ENCODE measurements around the gene MPHOSPH9.

Gene MPHOSPH9

DNA sequence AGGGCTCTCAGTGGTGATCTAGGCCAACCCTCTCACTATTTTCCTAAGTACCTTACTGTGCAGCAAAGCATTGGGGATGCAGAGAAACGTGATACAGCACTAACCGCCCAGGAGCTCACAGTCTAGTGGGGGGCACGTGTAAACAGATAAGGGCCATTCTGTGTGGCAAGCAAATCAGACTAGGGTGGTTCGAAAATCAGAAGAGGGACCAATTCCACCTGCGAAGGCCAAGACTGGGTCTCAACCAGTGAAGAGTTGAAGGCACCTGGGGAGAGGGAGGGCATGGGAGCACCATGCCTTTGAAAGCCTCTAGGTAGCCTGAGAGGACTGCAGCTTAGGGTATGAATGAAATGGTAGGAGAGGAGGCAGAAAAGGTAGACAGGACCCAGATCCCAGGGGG, 84.3 kb downstream of the MPHOSPH9 start:
- DNase-seq = no peak

DNA sequence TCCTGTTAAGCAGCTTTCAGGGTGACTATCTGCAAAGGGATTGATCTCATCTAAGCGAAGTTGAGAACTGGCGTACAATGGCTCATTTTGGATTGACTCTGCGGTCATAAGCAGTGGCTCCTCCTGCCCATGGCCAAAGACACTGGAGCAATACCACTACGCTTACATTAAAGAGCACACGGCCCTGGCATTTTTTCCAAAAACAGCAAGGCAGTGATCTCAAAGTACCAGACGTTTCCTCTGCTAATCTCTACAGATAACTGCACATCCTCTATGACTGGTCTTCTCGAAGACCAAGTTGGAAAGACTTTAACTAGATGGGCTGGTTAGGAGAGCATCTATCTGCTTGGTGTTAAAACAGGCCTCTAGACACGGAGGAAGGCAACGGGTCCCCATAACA, 84.7 kb downstream of the MPHOSPH9 start:
- no peak for DNase-seq

DNA sequence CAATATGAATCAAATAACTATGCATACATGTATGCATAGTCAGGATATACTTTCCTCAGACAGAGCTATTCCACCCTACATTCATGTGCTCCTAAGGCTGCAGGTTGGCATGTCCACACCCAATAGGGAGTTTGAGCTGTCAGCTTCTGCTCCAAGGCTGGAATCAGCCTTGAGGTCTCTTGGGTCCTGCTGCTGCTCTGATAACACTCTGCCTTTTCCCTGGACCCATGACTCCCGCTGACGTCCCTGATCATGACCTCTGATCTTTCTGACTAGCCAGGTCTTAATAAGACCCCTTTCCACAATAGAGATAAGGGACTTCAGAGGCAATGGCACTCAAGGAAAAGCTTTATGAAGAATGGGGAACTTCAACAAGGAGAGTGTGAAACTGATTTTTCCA, 87.7 kb downstream of the MPHOSPH9 start:
- no peak for DNase-seq

DNA sequence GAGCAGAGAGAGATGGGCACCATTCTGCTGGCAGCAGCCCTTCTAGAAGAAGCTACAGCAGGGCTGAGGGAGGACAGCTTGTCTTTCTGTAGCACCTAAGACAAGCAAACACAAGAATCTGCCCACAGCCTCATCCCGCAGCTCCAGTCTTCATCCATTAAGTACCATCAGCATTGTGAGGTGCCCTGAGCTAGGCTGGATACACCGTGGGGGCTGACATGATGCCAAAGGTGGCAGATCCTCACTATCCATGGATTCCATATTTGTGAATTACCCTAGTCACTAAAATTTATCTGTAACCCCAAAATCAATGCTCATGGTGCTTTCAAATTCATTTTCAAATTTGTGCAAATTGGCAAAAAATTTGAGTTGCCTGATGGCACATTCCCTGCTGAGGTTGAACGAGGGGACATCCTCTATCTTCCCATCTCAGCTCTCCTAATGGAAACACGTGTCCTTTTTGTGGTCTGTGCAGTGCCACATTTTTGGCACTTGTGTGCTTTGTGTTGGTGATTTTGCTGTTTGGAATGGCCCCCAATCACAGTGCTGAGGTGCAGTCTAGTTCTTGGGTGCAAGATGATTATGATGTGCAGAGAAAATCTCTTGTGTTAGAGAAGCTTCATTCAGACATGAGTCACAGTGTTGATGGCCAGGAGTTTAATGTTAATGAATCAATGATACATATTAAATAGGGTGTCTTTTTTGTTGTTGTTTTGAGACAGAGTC, 89.0 kb downstream of the MPHOSPH9 start:
- DNase-seq = no peak

DNA sequence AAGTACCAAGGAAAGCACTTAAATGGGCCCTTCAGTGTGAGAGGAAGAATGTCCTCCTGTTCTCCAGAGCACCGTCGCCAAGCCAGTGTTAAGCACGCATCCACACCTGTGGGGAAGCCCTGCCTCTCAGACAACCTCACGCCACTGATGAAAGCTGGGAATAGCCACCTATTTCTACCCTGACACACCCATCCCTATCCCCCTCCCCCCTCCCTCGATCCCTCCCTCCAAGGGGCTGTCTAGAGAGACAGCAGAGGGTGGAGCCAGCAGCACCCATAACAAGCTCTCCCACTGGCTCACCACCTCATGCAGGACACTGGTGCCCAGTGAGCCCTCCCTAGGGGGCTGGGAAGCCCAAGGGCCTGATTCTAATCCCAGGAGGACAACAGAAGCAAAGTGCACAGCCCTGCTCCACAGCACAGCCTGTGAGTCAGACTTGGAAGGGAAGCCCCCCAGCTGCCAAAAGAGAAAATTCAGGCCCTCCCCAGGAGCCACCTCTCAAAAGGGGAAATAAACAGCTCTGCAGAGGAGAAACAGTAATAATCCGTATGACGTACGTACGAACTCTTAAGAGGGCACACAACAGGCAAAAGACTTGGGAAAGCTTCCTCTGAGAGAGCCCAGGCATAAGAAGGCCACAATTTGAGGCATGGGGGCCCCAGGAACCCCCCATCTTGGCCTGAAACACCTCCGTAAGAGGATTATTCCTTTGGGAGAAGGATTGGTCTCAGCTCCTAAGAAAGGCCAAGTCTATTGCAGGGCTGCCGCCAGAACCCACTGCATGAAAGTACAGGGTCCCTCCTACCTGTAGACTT, 89.8 kb downstream of the MPHOSPH9 start:
- DNase-seq = peak; percentile 19

DNA sequence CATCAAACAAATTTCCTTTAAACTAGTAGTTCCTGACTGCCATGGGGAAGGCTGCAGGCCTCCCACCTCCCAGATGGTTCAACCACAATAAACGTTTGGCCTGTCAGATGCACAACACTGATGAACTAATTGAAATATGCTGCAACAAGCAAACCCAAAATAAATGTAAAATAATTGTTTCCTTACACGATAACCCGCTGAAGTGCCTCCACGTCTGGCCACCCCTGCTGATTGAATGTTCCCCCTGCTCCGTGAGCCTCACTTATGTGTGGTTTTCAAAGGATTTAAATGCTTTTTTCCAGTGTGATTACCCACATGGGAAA, 90.5 kb downstream of the MPHOSPH9 start:
- no peak for DNase-seq

DNA sequence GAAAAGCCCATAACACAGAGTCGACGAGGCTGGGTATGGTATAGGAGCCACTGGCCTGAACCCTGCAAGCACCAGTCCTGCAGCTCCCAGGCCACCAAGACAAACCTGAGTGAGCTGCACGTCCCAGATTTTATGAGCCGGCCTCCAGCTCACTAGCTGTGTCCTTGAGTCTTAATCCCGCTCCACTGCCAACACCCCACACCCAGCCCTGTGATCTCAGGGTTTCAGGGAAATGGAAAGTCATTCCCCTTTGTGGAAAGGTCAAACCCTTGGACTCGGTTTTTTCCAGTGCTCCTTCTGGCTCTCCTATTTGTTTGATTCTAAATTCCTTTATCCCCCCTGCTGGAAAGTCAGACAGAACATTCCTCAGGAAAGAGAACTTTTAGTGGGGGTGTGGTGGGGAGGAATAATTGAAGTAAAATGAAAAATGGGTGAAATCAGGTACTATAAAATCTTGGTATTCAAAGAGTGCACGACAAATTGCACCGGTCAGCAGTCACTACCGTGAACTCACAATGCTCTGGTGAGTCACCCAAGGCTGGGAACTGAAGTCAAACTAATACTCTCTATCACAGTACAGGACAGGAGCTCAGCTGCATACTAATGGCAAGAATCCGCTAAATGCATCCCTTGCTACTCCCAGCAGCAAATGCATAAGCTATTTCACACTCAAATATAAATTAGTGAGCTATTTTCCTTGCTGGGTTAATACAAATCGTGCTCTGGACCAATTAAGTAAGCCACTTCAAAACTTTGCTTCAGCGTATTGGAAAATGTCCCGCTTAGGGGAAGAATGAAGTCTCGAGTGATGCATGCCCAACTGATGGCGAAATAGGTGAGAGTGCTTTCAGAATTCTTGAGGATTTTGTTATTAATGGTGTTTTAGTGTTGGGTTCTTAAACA, 91.1 kb downstream of the MPHOSPH9 start:
- DNase-seq = peak; percentile 43

DNA sequence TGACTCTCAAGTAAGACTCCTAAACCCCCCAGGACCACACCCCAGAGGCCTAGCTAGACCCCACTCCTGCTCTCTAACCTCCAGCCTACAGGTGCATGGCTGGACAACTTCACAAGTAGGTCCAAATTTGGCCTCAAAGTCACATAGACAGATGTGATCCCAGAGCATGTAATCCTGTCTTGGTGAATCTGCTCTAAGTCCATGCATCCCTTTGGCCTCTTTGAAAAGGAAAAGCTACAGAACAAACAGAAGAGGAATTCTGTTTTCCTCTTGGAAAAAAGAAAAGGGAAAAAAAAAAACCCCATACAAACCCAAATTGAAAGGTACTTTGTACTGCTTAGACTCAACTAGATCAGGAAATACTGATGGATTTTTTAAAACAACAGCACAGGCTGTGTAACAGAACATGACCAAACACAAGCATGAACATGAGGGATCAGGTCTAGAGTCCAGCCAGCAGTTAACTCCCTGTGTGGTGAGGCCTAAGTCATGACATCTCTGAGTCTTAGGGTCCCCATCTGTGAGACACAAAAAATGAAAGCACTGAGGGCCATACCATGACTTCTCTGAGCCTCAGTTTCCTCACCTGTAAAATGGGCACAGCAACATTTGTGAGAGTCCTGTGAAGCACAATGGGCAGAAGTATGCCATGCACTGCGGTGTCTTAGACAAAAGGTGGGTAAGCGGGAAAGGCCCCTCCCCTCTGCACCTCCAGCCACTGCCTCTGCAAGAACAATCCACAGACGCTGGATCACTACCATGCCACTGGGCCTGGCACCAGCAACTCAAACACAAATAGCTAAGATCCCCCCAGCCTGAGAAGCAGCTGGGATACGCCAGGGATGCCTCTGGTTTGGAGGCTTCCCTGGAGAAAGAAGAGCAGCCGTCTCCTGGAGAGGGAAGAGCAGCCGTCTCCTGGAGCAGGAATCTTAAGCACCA, 92.0 kb downstream of the MPHOSPH9 start:
- DNase-seq = no peak

DNA sequence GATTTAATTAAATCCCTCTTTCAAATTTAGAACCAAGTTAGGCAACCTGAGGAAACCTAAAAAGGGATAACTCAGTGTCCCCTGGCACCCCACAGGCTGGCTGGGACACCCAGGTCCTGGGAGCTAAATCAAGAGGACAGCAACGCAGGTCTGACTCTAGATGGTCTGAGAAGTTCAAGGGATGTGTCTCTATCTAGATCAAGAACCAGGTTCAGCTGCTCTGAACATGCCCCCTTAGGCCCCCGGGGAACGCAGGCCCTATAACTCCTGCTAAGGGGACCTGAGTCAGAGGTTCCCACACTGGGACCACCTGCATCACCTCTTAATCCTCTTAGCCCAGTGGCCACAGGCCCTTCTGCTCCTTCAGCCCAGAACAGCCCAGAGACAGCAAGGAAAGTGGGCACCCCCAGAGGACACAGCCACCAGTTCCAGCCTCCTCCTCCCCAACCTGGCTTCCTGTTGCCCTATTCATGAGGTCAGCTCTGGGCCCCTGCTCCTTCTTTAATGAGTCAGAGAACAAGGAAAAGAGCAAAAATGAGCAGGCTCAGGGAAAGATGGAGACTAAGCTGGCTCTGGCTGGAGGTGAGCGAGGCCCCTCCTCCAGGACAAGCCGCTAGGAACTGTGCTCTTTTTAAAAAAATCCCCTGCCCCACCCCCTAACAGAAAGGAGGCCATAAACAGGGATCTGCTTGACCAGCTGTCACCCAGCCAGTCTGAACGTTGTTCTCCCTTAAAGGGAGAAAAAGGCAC, 92.8 kb downstream of the MPHOSPH9 start:
- peak; percentile 43 for DNase-seq

DNA sequence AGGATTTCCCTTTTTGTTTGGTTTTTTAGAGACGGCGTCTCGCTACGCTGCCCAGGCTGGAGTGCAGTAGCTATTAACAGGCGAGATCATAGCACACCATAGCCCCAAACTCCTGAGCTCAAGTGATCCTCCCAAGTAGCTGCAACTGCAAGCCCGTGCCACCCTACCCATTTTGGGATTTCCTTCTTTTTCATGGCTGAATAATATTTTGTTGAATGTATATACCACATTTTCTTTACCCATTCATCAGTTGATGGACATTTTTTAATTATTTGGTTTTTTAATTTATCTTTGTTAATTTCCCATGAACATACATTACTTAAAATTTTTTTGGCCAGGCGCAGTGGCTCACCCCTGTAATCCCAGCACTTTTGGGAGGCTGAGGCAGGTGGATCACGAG, 97.3 kb downstream of the MPHOSPH9 start:
- DNase-seq = no peak

DNA sequence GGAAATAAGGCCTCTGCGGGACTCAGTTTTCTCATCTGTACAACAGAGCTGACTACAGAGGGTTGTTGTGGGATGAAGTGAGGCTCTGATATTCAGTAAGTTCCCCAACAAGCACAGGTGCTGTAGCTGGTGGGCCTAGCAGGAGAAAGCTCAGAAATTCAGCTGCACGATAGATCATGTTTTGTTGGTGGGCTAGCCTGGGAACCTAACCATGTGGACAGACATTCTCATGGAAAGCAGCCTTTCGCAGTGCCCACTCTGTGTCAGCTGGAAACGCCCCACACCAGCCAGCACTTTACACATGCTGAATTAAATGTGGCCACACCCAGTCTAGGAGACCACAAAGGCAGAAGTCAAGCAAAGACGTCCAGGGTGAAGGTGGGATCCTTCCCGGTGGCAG, 98.1 kb downstream of the MPHOSPH9 start:
- DNase-seq = no peak

DNA sequence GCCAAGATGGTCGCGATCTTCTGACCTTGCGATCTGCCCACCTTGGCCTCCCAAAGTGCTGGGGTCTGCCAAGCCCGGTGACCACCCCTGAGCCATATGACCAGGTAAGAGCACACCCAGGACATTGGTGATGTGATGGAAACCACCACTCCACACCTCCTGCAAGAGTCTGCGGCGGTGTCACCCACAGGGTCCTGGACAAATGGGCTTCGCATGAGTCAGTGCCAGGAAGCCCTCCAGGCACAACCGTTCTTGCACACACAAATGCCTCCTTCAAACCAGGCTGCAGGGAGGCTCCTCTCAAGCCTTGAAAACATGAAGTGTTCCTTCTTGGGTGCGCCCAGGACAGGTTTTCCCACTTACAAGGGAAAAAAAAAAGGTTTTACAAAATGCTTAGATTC, 98.7 kb downstream of the MPHOSPH9 start:
- DNase-seq = no peak

DNA sequence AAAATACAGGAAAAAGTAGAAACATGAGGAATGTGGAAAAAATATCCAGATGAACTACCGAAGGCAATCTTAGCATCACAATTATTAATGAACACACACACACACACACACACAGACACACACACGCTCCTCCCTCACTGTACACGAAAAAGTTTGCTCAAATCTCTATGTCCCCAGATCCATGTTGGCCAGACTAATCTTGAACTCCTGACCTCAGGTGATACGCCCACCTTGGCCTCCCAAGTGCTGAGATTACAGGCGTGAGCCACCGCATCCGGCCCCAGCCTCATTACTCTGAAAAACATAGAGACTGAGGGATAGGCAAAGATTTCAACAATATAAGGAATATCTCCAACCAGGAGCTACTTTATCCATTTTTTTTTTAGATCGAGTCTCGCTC, 99.2 kb downstream of the MPHOSPH9 start:
- no peak for DNase-seq

DNA sequence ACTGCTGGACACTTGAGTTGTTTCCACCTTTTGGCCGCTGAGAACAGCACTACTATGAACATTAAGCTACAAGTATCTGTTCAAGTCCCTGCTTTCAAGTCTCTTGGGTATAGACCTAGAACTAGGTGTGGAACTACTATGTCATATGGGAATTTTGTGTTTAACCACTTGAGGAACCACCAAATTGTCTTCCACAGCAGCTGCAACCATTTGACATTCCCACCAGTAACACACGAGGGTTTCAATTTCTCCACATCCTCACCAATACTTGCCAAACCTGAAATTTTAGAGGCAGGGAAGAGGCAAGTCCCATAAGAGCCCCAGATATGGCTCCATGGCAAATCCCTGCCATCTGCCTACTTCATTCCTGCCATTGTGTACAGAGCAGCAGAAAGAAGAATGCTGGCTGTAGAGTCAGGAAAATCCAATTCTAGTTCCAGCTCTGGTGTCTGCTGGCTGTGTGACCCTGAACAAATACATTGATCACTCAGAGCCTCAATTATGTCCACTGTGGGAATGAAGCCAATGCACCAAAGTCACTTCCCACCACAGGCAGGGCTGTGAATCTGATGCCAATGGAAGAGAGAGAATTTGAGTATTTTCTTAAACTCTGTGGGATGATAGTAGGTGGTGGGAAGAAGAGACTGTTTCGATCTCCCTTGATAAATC, 99.9 kb downstream of the MPHOSPH9 start:
- DNase-seq = no peak

DNA sequence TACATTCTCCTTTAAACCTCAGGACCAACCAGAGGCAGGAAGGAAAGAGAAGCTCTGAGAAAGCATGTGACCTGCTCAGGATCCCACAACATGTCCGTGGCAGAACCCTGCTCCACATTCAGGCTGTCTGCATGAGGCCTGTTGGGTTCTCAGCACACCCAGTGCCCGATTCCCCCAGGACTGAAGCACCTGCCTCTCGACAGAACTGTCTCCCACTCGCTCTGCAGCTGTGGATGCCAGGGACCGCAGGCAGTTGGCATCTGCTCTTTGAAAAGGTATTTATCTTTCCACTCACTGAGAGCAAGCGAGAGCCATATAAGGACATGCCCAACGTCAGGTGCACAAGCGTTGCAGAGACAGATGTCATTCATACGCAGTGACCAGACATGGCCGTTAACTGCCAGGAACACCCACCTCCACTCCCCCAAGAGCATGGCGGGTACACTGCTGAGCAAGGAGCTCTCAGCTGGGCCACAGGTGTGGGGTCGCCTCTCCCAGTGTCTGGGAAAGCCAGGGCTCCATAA, 101.0 kb downstream of the MPHOSPH9 start:
- DNase-seq = no peak

DNA sequence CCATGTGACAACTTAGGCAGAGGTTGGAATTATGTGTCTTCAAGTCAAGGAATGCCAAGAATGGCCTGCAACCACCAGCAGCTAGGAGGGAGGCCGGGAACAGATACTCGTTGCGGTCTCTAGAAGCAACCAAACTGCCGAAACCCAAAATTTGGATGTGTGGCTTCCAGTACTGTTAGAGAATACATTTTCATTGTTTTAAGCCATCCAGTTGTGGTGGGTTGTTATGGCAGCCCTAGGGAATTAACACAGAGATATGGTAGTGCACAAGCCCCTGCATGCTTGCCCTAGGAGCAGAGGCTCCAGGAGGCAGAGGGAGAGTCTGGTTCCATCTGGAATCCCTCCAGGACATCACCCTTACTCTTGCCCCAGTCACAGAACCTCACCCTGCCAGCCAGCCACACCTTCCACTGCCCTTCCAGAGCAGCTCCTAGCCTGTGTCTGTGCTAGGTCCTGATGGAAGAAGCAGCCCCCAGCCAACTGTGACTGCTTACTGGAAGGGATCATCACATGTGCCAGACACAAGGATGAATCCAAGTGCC, 101.6 kb downstream of the MPHOSPH9 start:
- no peak for DNase-seq

DNA sequence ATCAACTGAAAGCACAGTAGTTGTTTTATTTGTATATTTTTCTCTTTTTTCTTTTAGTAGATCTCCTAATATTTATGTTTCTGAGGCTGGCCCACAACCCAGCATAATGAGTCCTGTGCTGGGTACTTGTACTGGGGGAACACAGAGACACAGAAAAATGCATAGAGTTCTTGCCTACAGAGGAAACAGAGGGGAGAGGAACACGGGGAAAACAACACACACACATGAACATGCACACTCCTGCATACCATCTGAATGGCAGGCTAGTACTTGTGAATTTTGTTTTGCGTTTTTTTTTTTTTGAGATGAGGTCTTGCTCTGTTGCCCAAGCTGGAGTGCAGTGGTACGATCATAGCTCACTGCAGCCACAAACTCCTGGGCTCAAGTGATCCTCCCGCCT, 103.3 kb downstream of the MPHOSPH9 start:
- DNase-seq = no peak

DNA sequence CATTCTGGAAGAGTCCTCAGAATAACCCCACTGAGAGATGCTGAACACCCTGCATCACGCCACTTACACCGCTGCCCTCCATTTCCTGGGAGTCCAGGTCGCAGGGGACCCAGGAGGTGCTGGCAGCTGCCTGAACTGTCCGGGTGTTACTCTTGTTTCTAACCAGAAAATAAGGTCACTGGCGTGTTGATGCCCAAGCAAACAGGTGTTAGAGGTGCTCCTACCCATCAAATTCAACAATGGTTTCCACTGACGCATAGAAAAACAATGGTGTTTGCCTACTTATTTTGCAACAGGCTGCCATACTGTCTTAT, 105.8 kb downstream of the MPHOSPH9 start:
- no peak for DNase-seq

DNA sequence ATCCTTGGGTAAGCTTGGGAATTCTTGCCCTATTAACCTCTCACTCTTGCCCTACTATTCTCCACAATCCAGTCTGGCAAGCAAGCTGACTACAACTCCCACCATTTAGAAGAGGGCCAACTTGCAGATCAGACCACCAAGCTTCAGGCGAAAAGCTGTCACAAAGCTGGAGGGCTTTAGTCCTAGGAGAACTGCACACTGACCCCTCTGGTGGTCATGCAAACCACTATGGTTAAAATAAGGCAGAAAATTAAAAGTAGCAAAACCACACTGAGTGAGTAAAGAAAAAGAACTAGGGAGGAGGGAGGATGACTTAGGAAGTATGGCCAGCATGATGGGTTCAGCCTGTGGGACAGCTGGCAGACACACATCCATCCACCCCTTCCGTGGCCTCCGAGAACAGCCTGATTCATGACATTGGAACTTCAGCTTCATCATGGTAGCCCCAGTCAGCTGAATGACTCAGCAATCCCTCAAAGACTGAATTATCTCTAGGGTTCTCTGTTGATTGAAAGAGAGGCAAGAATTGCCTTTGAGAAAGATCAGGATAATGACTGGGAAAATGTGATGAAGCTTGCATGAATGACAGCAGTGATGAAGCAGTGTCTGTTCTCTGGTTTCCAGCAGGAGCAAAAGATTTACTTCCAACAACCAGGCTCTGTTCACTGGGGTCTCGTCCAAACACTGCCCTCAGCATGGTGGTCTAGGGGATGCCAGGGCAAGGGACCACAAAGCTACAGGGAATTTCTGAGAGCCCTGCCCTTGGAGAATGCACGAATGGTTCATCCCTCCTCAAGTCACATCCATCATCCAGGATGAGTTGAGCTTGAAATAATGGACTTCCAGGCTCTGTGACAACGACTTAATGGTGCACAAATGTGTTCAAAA, 106.4 kb downstream of the MPHOSPH9 start:
- DNase-seq = peak; percentile 64

DNA sequence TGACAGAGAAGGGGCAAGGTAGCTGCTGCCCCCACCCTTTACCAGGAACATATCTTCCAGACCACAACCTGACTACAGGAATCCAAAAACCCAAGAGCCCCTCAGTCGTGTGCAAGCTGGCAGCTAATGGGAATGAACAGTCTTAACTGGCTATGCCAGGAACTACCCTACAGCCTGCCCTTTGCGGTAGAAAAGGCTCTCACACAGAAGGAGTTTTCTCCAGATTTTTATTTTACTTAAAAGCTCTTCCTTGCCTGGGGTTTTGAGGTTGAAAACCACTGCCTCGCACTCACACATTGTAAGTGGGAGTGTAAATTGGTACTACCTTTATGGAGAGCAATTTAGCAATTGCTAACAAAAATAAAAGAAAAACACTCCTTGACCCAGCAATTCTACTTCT, 110.3 kb downstream of the MPHOSPH9 start:
- no peak for DNase-seq
